B cell (primary cell): ENCODE results near the gene SDF2L1.

Experiments used
- EZH2 ChIP-seq: IDR thresholded peaks from 2 replicates; pipeline ENCODE4 v1.6.1; 2012; ENCODE audit warnings: borderline replicate concordance, low read depth, mild to moderate bottlenecking, moderate library complexity, low read length; ENCODE audit not compliant: insufficient read depth, poor library complexity, severe bottlenecking
- TF ChIP-seq, protein P1 (sequence below): fragments of 200-600 bp; IDR thresholded peaks from one replicate; pipeline ENCODE4 v1.8.0; 2022; ENCODE audit warnings: antibody characterized with exemption, mild to moderate bottlenecking

DNA sequence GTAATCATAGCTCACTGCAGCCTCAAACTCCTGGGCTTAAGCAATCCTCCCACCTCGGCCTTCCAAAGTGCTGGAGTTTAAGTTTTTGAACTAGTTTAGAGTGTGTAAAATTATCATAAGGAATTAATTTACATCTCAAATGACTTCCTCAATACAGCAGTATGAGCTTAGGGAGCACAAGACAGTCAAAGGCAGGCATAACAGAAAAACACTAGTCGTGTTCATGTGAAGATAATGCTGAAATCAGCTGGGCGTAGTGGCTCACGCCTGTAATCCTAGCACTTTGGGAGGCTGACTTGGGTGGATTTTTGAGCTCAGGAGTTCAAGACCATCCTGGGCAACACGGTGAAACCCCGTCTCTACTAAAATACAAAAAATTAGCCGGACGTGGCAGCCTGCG is 38.1 kb upstream of the SDF2L1 start:
- TF ChIP-seq EZH2: no peak
- TF ChIP-seq, protein P1, sequence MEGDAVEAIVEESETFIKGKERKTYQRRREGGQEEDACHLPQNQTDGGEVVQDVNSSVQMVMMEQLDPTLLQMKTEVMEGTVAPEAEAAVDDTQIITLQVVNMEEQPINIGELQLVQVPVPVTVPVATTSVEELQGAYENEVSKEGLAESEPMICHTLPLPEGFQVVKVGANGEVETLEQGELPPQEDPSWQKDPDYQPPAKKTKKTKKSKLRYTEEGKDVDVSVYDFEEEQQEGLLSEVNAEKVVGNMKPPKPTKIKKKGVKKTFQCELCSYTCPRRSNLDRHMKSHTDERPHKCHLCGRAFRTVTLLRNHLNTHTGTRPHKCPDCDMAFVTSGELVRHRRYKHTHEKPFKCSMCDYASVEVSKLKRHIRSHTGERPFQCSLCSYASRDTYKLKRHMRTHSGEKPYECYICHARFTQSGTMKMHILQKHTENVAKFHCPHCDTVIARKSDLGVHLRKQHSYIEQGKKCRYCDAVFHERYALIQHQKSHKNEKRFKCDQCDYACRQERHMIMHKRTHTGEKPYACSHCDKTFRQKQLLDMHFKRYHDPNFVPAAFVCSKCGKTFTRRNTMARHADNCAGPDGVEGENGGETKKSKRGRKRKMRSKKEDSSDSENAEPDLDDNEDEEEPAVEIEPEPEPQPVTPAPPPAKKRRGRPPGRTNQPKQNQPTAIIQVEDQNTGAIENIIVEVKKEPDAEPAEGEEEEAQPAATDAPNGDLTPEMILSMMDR: no peak
